Forelimb muscle (tissue), 1 donor: ENCODE data around the gene UBE3D. TPM values are rescaled to one million over a fixed set of nuclear protein-coding genes. Genes with fewer than 3 reads are reported as not detected.
"Not testable (repeated sequence)": the region's sequence is repeated elsewhere in the genome, so short reads cannot be mapped to it uniquely, and the experiment has no call there.

ENCODE experiments used
- DNase-seq: peaks from one replicate; pipeline ENCODE4 v3.0.0-alpha.2; 2013; ENCODE audit warnings: low read depth
- polyA plus RNA-seq: library from polyadenylated mRNA; unstranded; fragments of 120-200 nt; gene quantifications from one replicate; pipeline ENCODE4 v1.2.1, GENCODE V29; 2013; ENCODE audit not compliant: insufficient read length

Gene UBE3D
- polyA plus RNA-seq, 1 donor = 7.4 TPM

DNA sequence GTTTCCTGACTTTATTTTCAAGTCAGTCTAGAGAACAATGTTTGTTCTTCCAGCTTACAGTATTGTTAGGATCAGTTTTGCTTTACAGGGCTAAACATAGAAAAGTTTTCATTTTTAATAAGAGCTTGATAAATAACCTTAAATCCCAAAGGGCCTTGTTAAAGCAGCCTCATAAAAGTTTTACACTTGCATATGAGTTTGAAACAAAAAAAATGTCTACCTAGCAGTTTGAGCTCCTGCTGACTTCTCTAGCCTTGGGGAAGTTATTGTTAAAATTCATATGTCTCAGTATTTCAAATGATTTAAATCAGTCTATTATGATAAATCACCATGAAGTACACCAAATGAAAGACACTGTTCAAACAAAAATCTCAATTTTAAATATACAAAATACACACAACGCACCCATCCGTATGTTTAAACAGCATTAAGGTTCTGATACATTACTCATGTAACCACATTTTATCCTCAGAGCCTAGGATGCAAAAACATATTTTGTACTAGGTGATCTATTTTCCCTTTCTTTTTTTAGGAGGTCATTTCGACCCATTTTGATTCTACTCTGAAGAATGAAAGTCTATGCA lies 87.2 kb downstream of the UBE3D start:
- no peak for DNase-seq

DNA sequence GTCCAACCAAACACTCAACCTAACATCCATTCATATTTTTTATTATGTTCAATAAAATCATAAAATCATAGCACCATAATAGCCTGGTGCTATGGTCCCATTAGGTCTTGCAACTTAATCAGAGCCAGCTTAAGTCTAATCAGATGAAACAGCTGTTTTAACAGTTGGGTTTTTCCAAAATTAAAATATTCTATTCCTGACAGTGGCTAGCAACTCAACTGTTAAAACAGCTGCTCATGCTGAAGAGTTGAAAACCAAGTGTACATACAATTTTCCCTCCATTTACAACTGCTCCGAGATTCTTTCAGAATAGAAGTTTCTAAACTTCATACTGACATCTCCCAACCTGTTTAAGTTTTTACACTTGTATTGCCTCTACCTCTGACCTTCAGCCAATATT lies 89.5 kb downstream of the UBE3D start:
- no peak for DNase-seq

DNA sequence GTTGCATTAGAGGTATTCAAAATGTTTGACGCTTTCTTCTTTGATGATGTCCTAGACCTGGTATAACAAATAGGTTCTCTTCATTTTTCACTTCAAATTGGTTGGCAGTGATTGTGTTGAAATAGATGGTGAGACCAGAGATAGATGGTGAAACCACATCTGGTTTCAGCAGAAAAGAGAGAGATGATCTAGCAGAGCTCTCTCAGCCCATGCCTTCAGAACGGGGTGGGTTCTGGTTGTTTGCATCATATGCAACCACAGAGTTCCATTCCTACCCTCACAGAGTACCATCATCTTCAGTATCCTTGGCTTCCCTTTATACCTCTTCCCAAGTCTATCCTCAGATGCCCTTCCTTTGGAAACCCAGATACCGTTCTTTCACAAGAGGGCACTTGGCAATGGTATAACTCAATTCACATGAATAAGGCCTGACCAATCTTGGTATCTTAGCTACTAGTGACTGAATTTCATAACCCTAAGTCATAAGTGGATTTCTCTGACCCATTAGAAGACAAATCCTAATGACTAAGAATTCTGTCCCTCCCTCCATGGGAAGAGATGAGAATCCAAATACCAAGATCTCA lies 93.7 kb downstream of the UBE3D start:
- no peak for DNase-seq

DNA sequence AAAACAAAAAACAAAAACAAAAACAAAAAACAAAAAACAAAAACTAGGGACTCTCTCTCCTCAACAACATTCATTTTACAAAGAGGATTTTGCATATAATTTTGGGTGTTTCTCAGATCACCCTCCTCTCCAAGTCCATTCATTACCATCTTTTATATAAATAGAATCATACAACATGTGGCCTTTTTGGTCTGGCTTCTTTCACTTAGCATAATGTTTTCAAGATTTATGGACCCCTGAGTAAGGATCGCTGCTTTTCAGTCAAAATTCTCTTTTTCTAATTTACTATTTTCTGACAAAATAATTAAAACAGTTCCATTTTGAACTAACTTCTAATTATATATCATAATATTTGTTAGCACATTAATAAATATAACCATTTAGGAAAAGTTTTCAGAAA lies 94.8 kb downstream of the UBE3D start:
- peak; percentile 20 for DNase-seq

DNA sequence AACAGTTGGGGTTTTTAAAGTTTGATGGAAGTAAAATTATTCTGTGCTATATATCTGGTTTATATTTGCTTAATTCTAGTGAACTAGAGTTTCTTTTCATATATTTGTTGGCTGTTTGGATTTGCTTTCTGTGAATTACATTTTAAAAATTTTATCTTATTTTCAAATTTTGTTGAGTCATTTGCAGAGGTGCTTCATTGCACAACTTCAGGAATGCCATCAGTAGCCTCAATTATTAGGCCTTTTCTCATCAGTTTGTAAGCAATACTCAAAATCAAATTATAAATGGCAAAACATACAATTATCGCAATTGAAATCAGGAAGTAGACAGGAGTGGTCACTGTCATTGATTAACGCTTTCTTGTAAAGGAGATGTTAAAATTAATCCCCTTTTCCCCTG lies 96.9 kb downstream of the UBE3D start:
- DNase-seq = no peak

DNA sequence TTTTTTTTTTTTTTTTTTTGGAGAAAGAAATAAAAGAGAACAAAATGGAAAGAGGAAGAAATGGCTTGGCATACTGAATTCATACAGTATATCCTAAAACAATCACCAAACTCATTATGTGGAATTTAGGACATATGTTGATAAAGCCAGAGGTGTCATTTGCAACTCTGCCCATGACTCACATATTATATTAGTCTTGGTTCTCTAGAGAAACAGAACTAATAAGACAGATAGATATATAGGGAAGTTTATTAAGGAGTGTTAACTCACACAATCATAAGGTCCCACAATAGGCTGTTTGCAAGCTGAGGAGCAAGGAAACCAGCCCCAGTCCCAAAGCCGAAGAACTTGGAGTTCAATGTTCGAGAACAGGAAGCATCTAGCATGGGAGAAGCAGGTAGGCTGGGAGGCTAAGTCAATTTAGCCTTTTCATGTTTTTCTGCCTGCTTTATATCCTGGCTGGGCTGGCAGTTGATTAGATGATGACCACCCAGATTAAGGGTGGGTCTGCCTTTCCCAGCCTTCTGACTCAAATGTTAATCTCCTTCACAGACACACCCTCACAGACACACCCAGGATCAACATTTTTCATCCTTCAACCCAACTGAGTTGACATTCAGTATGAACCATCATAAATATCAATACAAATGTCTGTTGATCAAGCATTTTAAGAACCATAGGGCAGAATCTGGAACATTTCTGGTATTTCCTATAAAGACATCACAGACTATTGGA lies 102.3 kb downstream of the UBE3D start:
- no peak for DNase-seq

DNA sequence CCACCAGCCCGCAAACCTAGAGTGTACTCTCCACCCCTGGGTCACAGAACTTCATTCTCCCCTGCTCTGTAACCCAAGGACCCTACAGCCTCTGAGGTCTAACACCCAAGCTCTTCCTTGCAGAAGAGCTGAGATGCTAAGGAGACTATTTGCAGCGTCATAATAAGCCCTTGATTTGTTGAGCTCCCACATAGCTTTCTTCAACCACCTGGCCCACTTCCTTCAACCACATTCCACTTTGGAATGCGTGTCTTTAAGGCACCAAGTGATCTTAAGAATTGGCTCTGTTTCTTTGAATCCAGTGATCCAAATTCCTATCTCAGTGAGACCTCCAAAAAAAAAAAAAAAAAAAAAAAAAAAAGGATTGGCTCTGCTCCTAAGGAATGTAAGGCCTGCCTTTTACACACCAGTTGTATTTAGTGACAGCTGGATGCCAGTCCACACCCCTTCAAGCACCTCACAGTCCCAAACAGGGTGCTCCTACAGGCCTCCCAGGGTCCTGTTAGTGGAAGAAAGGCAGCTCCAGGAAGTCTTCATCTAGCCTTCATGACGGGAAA lies 106.2 kb downstream of the UBE3D start:
- DNase-seq = no peak

DNA sequence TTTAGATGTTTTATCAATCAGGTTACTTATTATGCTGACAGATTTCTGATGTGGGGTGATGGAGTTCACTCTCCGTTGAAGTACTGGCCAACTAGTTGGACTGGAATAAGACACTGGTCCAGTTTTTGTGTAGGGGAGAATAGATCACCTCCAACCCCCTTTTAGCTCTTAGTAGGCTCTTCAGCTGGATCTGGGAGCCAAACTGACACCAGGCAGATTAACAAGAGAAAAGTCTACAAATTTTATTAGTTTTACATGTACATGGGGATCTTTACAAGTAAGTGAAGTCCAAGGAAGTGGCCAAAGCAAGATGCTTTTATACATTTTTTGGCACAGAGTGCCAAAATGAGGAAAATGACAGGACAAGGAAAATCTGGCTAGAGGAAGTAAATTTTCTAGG lies 107.1 kb downstream of the UBE3D start:
- no peak for DNase-seq

DNA sequence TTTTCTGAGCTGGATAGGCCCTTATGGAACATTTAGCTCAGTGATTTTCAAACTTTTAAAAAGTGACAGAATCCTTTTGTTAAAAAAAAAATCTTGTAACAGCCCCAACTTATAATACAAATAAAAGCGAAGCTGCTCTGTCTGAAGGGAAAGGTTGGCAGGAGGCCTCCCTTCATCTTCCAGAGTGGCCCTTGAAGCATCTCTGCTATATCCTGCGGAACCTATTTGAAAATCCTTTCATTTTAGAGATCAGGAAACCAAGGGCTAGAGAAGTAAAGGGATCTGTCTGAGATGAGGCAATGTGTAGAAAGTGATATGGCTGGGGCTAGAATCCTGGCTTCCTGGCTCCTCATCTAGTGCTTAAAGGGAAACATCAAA lies 107.8 kb downstream of the UBE3D start:
- DNase-seq = no peak

DNA sequence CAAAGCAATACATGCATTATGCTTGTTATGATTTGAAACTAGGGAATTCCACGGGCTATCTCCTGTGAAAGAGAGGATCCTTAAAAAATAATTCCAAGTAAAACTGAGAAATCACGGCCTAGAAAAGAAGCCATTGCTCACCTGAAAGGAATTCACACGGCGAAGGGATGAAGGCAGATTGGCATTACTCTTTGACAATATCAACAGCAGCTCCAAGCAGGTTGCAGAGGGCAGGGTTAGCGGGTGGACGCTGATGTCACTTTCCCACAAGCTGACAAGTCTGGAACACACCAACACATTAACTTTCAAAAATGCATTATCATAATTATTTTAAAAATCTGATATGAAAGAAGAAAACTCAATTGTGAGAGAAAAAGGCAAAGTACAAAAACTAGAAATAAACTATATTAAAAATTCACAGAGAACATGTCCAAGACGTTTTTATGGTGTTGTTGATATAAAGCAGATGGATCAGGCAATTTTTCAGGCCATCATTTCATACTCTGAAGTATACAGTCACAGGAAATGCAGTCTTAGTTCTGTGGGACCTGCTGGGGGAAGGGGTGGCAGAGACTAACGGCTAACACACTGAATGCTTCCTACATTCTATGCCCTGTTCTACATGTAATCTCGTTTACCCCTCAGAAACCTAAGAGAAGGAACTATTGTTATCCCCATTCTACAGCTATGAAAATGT lies 108.3 kb downstream of the UBE3D start:
- DNase-seq = no peak

DNA sequence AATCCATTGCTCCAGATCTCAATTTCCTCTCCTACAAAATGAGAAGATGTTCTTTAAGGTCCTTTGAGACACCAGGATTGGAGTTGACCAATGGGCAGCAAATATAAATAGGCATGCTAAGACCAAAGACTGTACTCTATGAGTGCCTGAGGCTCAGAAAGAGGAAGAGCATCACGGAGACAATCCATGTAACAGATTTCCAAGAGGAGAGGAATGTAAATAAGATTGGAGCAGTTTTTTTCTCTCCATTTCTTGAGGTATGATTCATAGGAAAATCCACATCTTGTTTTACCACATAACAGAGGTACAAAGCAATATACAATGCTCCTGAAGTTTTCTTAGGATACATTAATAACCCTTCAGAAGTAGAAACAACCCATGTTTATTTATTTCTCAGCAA lies 109.8 kb downstream of the UBE3D start:
- no peak for DNase-seq

DNA sequence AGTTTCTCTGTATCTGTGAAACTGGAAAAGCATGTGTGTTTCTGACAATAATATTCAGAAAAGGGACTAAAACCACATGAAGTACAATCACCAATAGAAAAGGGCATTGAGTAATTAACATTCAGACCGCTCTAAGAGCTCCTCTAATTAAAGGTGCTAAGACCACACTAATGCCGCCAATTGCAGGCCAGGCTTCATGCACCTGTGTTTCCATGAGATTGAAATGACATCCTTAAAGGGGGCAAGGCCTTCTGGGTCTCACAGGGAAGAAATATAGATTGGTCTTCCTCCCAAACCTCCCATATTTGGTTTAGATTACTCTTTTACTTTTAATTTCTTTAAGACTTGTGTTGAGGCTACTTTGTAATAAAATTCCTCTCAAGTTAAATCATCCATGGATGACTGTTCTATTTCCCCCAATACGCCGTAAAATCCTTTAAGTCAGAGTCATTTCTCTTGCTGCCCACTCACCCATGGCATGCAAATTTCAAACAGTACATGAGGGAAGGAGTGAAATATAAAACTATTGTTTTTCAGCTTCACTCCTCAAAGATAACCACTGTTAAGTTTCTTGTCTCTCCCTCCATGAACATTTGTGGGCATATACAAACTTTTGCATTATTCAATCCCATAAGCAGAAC lies 110.6 kb downstream of the UBE3D start:
- no peak for DNase-seq

DNA sequence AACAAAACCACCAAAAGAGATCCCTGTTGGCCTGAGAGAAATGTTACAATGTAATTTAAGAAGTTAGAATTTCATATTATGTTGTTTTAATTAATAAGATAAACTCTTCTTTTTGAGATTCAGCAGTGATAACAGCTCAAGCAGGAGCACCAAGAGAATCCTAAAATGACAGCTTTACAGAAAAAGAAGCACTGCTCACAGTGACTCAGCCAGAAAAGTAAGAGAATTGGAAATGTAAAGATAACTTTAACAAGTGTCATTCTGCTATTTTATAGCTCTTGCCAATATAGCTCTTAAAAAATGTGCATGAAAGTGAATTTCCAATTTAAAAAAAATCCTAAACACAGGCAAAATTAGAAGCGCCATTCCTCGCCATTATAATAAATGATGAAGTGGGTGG lies 111.3 kb downstream of the UBE3D start:
- no peak for DNase-seq

DNA sequence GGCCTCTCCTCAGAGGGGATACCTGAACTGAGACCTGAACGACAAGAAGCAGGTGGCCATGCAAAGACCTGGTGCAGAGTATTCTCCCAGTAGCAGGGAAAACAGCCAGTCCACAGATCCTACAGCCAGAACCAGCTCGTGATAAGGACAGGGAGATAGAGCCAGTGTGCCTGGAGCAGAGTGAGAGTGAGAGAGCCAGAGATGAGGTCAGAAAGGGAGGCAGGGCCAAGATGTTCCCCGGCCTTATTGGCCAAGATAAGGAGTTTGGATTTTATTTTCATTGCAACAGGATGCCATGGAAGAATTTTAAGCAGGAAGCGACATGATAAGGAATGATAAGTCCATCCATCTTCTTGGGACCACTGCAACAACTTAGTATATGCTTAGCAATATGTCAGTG lies 111.8 kb downstream of the UBE3D start:
- no peak for DNase-seq

DNA sequence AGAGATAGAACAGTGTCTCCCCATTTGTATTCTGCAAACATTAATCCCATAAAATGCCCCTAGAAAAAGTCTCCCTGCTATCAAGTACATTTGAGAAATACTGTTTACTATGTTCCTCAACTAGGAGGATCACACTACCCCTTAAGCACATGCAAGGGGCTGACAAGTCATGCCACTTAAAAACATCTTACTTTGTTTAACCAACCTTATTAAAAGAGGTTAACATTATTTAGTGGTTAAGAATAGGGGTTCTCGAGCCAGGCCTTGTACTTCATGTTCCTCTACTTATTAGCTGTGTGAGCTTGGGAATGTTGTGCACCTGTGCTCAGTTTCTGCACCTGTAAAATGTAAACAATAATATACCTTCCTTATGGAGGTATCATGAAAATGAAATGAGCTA lies 113.7 kb downstream of the UBE3D start:
- DNase-seq = no peak

DNA sequence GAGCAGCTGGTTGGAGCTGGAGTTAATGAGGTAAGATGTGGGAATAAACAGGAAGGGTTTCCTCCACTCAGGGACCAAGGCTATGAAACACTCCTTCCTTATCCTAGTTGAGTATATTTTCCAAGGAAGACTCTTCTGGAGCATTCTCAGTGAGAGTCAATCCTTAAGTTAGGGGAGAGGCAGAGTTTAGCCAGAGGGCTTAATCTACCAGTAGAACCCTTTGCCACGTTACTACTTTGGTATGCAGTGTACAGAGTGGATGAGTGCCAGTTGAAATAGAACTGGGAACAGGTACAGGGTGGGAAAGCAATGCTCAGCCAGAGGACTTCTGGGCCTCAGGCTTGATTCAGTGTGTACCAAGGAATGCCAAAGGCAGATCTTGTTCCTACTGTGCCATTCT lies 114.3 kb downstream of the UBE3D start:
- no peak for DNase-seq

DNA sequence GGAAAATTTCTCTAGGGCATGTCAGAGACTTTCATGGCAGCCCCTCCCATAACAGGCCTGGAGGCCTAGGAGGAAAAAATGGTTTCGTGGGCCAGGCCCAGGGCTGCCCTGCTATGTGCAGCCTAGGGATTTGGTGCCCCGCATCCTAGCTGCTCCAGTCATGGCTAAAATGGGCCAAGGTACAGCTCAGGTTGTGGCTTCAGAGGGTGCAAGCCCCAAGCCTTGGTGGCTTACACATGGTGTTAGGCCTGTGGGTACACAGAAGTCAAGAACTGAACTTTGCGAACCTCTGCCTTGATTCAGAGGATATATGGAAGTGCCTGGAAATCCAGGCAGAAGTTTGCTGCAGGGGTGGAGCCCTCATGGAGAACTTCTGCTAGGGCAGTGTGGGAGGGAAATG lies 134.7 kb downstream of the UBE3D start:
- not testable (repeated sequence) for DNase-seq

DNA sequence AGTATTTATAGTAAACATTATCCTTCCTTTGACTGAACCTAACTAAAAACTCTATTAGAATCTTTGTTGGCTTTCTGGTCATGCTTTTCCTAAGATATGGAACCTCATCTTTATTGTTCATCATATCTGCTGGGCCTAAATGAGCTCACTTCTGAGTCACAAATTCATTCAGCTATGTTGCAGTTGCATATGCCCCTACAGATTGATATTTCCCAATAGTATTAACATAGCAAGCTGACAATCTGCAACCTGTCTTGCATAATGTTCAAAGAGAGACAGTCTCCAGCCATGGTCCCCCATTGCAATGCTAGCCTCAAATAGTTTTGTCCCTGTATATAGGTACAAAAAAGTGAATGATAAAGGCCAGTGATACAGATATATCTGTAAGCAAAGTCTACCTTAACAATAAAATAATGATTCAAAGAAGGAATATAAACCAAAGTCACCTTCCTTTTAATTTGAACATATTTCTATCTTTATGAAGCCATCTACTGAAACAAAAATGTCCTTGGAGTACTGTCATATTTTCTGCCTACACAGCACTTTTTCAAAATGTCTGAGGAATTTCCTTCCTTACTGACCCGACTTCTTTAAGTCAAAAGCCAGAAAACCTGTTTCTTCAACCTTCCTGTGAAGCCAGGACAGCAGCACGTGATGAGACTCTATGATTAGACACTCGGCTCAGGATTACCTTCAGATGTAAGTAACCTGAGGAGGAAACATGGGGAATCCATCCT lies 140.7 kb downstream of the UBE3D start:
- DNase-seq = no peak

DNA sequence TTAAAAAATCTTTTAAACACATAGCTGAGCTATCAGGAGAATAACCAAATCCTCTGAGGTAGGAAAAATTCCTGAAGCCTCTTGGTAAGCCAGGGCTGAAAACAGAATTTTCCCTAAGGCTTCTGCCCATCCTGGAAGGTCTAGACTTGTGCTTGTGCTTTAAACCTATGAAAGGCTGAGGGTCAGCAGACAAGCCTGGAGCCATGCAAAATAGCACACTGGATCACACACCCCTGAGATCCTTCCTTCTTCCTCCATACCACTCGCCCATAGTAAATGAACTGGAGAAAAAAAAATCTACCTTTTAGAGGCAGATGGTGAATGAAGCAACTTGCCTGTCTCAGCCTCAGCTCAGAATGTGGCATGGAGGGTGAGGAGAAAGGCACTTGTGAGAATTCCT lies 144.4 kb downstream of the UBE3D start:
- DNase-seq = no peak

DNA sequence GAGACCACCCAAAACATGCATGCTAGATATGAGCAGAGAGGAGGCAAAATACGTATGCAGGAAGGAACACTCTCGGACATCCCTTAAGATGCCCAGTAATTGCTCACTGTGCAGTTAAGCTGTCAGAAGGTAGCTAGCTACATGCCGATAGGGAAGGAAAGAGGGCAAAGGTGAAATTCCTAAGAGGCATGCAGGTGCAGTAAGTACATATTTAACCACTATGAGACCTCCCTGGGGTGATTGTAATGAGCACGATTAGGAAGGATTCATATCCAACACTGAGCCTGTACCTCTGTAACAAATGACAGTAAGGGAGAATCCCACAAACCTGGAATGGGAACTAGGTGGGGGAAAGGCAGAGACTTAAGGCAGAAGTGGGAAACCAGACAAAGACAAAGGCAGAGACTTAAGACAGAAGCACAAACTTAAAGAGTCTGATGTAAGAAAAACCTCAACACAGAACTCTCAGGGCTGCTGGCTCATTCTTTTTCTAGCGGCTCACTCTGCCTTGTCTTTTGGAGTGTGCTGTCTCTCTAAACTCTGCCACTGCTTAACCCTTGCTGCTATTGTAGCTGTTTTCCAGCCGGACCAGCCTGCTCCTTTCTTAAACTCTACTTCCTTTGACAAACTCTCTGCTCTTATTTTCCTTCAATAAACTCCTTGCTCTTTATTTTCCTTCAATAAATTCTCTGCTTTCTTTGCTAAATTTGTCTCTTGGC lies 148.1 kb downstream of the UBE3D start:
- DNase-seq = no peak

DNA sequence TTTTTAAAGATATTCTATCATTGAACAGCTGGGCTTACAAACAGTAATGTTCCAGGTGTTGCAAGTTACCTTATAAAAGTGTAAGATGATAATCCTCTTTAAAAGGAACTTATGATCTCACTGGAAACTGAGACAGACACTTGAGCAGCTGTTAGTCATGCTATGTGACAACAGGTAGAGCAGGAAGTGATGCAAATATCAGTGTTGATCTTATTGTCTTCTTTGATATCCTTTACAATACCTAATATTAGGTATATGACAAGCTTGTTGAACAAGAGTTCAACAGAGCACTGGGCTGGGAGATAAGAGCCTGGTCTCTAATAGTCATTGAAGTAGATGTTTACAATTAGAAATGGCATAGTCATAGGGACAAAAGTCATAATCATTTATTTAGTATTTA lies 150.0 kb downstream of the UBE3D start:
- no peak for DNase-seq
